BE2C (cell line): ENCODE data around the gene ASNS.

Experiments used
- DNase-seq: peaks from one replicate; pipeline ENCODE4 v3.0.0-alpha.2; 2020
- H3K27me3 ChIP-seq: fragments of 250-450 bp; sonication (Bioruptor Pico); 2 replicates; pipeline ENCODE4 v1.5.1; 2020; ENCODE audit warnings: mild to moderate bottlenecking
- H3K36me3 ChIP-seq: fragments of 250-450 bp; sonication (Bioruptor Pico); 2 replicates; pipeline ENCODE4 v1.5.1; 2020; ENCODE audit warnings: mild to moderate bottlenecking
- H3K4me1 ChIP-seq: fragments of 250-450 bp; sonication (Bioruptor Pico); 2 replicates; pipeline ENCODE4 v1.5.1; 2020
- H3K4me3 ChIP-seq: 2 replicates; pipeline ENCODE4 v1.5.1; 2011; ENCODE audit warnings: low read depth, low read length
- H3K9me3 ChIP-seq: fragments of 250-450 bp; sonication (Bioruptor Pico); 2 replicates; pipeline ENCODE4 v1.5.1; 2020
- TF ChIP-seq, protein P1 (sequence below): IDR thresholded peaks from 2 replicates; pipeline ENCODE4 v1.5.1; 2012; ENCODE audit warnings: mild to moderate bottlenecking, low read depth, low read length

Gene ASNS

DNA sequence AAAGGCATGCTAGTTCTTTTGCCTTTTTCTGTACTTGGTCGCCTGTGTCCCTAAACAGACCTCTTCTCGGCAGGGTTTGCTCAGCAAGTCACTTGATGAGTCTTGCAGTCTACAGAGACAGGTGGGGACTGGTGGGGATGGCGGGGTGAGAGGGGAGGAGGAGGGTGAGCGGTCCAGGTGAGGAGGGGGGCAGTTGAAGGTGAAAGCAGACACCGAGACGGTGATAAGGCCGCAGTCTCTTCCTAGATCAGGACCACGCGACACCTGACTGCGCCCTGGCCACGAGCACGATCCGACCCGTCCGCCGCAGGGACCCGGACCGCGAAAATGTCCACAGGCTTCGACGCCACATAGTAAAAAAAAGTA, 566 bp downstream of the ASNS start:
- peak overlapping the region; percentile 91 for H3K4me3 ChIP-seq
- no peaks in the 10 kb centered on the region for H3K9me3 ChIP-seq
- 0 out of 2 replicates have a peak, but pooled peaks cover under 1% of the 10 kb centered on the region for H3K36me3 ChIP-seq
- TF ChIP-seq, protein P1, sequence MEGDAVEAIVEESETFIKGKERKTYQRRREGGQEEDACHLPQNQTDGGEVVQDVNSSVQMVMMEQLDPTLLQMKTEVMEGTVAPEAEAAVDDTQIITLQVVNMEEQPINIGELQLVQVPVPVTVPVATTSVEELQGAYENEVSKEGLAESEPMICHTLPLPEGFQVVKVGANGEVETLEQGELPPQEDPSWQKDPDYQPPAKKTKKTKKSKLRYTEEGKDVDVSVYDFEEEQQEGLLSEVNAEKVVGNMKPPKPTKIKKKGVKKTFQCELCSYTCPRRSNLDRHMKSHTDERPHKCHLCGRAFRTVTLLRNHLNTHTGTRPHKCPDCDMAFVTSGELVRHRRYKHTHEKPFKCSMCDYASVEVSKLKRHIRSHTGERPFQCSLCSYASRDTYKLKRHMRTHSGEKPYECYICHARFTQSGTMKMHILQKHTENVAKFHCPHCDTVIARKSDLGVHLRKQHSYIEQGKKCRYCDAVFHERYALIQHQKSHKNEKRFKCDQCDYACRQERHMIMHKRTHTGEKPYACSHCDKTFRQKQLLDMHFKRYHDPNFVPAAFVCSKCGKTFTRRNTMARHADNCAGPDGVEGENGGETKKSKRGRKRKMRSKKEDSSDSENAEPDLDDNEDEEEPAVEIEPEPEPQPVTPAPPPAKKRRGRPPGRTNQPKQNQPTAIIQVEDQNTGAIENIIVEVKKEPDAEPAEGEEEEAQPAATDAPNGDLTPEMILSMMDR = no peak
- H3K4me1 ChIP-seq = no peaks in the 10 kb centered on the region
- no peaks in the 10 kb centered on the region for H3K27me3 ChIP-seq
- DNase-seq = peak; percentile 13

DNA sequence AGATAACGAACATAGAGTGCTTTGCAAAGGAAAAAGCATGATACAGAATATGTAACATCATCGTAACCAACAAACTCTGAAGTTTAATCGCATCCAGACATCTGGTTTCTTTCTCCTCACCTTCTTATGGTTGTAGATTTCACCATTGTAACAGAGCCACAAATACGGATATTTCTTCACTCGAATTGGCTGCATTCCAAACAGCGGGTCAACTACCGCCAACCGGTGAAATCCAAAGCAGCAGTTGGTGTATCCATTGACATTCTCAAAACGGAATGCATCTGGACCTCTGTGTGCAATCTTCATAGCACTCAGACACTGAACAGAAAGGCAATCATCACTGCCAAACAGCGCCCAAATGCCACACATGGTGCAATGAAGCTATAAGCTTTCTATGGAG, 3.4 kb downstream of the ASNS start:
- no peaks in the 10 kb centered on the region for H3K4me1 ChIP-seq
- H3K9me3 ChIP-seq = no peaks in the 10 kb centered on the region
- no peak overlapping the region for H3K4me3 ChIP-seq
- DNase-seq = no peak
- TF ChIP-seq, protein P1 = no peak
- no peaks in the 10 kb centered on the region for H3K27me3 ChIP-seq
- H3K36me3 ChIP-seq = peaks cover 5% of the 10 kb centered on the region; the same call in 1 of the 2 replicates

DNA sequence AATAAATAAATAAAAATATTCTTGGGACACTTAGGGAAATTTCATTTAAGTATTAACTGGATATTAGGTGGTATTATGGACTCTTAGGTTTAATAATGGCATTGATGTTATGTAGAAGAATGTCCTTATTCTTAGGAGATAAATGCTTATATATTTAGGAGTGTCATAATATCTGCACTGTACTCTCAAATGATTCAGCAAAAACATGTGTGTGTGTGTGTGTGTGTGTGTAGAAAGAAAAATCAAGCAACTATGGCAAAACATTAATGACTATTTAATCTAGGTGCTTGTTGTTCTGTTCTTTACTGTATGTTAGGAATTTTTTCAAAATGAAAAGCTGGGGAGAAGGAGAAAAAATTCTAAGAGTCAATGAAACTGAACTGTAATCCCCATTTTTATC, 3.9 kb downstream of the ASNS start:
- no peak overlapping the region for H3K4me3 ChIP-seq
- peaks cover 5% of the 10 kb centered on the region; the same call in 1 of the 2 replicates for H3K36me3 ChIP-seq
- H3K9me3 ChIP-seq = no peaks in the 10 kb centered on the region
- no peak for DNase-seq
- TF ChIP-seq, protein P1 = no peak
- no peaks in the 10 kb centered on the region for H3K4me1 ChIP-seq
- H3K27me3 ChIP-seq = no peaks in the 10 kb centered on the region

DNA sequence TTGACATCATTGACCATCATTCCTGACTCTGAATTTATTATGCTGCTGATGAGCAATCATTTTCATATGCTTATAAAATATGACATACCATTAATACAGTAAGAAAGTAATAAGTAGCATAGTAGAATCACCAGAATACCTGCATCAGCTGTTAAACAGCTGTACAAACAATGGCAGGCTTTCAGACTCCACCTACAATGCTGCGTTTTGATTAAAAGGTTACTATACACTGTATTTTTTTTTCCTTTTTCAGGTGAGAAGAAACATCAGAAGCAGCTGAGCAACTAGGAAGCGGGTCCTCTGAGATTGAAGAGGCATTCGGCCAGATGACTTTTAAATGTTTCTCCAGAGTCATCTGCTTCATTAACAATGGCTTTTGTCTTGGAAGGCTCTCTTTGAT, 7.1 kb downstream of the ASNS start:
- H3K36me3 ChIP-seq = peaks cover 5% of the 10 kb centered on the region
- no peaks in the 10 kb centered on the region for H3K4me1 ChIP-seq
- no peaks in the 10 kb centered on the region for H3K27me3 ChIP-seq
- TF ChIP-seq, protein P1 = no peak
- no peak for DNase-seq
- no peak overlapping the region for H3K4me3 ChIP-seq
- no peaks in the 10 kb centered on the region for H3K9me3 ChIP-seq

DNA sequence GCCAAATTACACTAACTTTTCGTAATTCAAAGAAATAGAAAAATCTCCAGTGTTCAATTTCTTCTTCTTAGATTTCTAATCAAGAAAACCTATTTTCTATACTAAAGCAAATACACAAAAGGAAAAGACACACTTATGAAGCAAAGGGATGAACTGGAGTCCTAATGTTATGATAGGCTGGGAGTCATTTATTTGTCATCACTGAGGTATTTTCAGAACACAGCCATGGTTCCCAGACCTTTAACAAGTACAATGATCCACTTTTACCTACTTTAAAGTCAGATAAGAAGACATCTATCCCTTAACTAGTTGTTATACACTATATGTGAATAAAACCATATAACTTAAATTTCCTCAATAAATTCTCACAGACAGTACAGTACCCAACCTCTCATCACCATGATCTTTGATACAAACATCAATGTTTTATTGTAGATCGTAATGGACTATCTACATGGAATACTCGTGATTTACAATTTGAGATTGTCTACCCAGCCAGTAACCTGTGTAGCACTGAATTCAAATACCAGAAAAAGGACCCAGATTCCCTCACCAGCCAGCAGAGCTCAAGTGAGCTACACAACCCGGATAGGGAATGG, 12.5 kb downstream of the ASNS start:
- TF ChIP-seq, protein P1 = no peak
- no peaks in the 10 kb centered on the region for H3K27me3 ChIP-seq
- no peaks in the 10 kb centered on the region for H3K9me3 ChIP-seq
- H3K4me1 ChIP-seq = no peaks in the 10 kb centered on the region
- no peak for DNase-seq
- H3K36me3 ChIP-seq = peaks cover 12% of the 10 kb centered on the region
- H3K4me3 ChIP-seq = no peak overlapping the region

DNA sequence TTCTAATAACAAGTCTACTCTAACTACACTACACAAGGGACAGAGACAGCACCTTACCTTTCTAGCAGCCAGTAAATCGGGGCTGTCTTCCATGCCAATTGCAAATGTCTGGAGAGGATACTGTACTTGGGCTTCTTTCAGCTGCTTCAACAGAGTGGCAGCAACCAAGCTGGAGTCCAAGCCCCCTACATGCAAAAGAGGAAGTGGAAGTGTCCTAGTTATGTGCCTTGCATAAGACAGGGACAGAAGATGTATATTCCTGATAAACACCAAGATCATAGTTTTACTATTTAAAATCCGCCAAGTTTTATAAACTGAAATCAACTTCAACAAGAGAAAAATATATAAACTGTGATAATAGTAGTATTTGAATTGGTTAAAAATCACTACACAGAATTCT, 14.0 kb downstream of the ASNS start:
- H3K4me3 ChIP-seq = no peak overlapping the region
- no peaks in the 10 kb centered on the region for H3K9me3 ChIP-seq
- peaks cover 12% of the 10 kb centered on the region for H3K36me3 ChIP-seq
- DNase-seq = no peak
- TF ChIP-seq, protein P1 = no peak
- H3K4me1 ChIP-seq = no peaks in the 10 kb centered on the region
- H3K27me3 ChIP-seq = no peaks in the 10 kb centered on the region
